ENCODE measurements around the gene PANK2. TPM values are rescaled to one million over a fixed set of nuclear protein-coding genes. Genes with fewer than 3 reads are reported as not detected.

PANK2 gene
- total and polyA plus RNA-seq, 2 experiments from 2014 or later, result 24.1 to 33.4 TPM

DNA sequence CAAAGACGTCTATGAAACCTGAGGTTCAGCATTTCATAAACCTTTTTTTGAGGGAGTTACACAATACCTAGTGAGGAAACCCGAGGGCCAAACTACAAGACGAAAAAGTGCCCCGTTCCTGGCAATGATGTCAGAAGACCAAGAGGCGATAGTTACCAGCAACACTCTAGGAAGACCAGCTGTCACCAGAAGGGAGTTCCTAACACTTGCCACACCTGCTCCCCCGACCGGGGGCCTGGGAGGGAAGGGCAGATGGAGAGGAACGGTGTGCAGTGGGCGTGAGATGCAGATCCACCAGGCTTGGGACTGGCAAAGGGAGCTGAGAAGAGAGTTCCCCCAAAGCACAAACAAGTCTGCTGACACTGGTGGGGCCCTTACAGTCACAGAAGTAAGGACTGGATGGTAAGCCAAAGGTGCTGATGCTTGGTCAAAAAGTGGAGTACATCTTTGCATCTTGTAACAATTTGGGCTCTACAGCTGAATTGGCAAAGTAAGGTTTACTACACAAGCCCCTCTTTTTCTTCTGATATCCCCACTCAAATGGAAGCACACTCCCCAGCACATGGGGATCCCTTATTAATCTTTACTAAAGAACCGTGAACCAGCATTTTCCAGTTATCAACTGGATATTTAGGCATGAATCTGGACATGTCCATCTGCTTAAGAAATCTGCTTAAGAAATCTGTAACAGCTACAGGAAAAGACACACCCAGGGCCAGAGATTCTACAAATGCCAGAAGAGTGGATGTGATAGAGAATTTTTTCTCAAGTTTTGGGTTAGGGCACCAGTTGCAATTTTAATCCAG is 38.5 kb downstream of the PANK2 start:
- H3K4me1 ChIP-seq (ENCODE audit: low read depth), result peaks cover 28% of the 10 kb centered on the region

DNA sequence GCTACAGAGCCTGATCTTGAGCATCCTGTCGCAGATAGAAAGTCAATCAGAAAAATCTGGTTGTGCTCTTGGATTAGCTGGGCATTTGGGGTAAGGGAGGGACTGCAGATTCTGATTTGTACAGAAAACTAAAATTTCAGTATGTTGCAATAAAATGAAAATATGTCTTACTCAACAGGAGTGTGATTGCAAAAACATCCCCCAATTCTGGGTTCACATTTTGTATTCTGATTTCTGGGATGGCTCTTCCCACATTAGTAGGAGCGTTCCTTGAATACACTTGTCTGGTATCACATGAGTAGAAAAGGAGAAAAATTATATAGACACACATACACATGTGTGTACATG is 40.5 kb downstream of the PANK2 start:
- Histone ChIP-seq H3K4me3 (no peak overlapping the region), H3K4me1 (ENCODE audit: low read depth) (peaks cover 26% of the 10 kb centered on the region)
- TF ChIP-seq, protein P1, sequence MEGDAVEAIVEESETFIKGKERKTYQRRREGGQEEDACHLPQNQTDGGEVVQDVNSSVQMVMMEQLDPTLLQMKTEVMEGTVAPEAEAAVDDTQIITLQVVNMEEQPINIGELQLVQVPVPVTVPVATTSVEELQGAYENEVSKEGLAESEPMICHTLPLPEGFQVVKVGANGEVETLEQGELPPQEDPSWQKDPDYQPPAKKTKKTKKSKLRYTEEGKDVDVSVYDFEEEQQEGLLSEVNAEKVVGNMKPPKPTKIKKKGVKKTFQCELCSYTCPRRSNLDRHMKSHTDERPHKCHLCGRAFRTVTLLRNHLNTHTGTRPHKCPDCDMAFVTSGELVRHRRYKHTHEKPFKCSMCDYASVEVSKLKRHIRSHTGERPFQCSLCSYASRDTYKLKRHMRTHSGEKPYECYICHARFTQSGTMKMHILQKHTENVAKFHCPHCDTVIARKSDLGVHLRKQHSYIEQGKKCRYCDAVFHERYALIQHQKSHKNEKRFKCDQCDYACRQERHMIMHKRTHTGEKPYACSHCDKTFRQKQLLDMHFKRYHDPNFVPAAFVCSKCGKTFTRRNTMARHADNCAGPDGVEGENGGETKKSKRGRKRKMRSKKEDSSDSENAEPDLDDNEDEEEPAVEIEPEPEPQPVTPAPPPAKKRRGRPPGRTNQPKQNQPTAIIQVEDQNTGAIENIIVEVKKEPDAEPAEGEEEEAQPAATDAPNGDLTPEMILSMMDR (IDR thresholded peaks at IDR 0.05; ENCODE audit: low read depth, low read length), result no peak

More for the DNA sequence above, 38.5 kb downstream of the PANK2 start:
- no peaks in the 10 kb centered on the region for H3K9me3 ChIP-seq (ENCODE audit: low read depth)
- no peak overlapping the region for H3K4me3 ChIP-seq
- no peaks in the 10 kb centered on the region for H3K27me3 ChIP-seq
- H3K36me3 ChIP-seq, result peaks cover 8% of the 10 kb centered on the region
- peak overlapping the region; percentile 52 for H3K27ac ChIP-seq
- peak in 1 of 2 donors; percentile 80 for DNase-seq (ENCODE audit: low read depth in 1 of 2, low spot score in 1 of 2)
- TF ChIP-seq, protein P1 (IDR thresholded peaks at IDR 0.05; ENCODE audit: low read depth, low read length), result no peak

DNA sequence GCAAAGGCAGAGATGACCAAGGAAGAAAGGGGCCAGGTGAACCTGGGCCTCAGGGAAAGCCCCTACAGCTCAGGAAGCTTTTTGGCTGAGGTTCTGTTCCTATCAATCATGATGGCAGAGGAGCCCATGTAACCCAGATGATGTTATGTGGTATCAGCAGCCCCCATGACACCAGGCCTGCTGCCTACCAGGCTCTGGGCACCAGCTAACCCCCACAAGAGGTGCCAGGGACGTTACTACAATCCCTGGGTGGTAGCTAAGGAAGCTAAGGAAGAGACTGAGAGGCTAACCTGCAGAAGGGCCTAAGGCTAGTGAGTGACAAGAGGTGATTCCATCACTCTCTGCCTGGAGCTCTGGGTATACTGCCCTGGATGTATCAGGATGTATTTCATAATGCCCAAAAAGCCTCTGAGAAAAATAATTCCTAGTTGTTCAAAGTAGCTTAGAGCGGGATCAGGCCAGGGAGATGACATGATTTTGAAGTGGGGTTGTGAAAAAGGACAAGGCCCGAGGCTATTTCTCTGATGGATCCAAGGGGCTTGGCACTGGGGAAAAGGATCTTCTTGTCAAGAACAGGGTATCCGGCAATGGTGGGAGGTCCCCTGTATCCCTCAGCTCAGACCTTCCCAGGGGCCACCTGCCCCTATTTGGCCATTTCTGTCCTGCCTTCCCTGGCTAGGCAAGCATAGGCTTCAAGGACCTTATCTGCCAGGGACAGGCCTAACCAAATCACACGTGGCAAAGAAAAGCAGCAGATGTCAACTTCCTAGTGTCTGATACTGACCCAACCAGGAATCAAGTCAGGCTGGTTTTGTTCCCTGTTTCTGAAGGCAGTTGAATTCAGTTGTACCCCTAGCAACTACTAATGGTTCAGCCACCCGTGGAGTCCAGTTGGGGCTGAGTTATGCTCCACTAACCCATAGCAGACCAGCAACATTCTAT is 41.3 kb downstream of the PANK2 start:
- Histone ChIP-seq H3K4me1 (ENCODE audit: low read depth) (peaks cover 35% of the 10 kb centered on the region), H3K27me3 (no peaks in the 10 kb centered on the region), H3K4me3 (no peak overlapping the region), H3K36me3 (peaks cover 5% of the 10 kb centered on the region), H3K27ac (peak overlapping the region; percentile 62), H3K9me3 (ENCODE audit: low read depth) (no peaks in the 10 kb centered on the region)
- TF ChIP-seq, protein P1 (IDR thresholded peaks at IDR 0.05; ENCODE audit: low read depth, low read length), result no peak
- DNase-seq (ENCODE audit: low read depth in 1 of 2, low spot score in 1 of 2), result no peak

More for the DNA sequence above, 40.5 kb downstream of the PANK2 start:
- Histone ChIP-seq H3K9me3 (ENCODE audit: low read depth) (no peaks in the 10 kb centered on the region), H3K27me3 (no peaks in the 10 kb centered on the region), H3K36me3 (peaks cover 7% of the 10 kb centered on the region), H3K27ac (peak overlapping the region; percentile 62)
- peak in 1 of 2 donors; percentile 31 for DNase-seq (ENCODE audit: low read depth in 1 of 2, low spot score in 1 of 2)

DNA sequence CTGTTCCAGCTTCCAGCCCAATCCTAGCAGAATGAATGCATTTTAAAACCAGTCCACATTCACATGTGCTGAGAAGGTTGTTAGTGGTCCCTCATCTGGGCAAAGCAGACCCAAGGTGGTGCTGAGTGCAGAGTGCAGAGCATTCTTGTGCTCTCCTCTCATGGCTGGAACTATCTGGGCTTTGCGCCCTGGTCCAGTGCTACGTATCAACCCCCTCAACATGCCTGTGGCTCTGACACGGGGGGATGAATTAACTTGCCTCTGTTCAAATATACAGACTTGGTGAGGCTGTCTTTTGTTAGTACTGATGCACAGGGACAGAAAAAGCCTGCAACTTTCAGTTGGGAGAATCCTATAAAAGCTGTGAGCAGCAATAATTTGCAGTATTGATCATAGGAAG is 42.5 kb downstream of the PANK2 start:
- TF ChIP-seq, protein P1 (IDR thresholded peaks at IDR 0.05; ENCODE audit: low read depth, low read length), result no peak
- H3K27ac ChIP-seq, result no peak overlapping the region
- H3K9me3 ChIP-seq (ENCODE audit: low read depth), result no peaks in the 10 kb centered on the region
- no peak overlapping the region for H3K4me3 ChIP-seq
- DNase-seq (ENCODE audit: low read depth in 1 of 2, low spot score in 1 of 2), result no peak
- no peaks in the 10 kb centered on the region for H3K27me3 ChIP-seq
- H3K36me3 ChIP-seq, result peaks cover 5% of the 10 kb centered on the region
- peaks cover 36% of the 10 kb centered on the region for H3K4me1 ChIP-seq (ENCODE audit: low read depth)

DNA sequence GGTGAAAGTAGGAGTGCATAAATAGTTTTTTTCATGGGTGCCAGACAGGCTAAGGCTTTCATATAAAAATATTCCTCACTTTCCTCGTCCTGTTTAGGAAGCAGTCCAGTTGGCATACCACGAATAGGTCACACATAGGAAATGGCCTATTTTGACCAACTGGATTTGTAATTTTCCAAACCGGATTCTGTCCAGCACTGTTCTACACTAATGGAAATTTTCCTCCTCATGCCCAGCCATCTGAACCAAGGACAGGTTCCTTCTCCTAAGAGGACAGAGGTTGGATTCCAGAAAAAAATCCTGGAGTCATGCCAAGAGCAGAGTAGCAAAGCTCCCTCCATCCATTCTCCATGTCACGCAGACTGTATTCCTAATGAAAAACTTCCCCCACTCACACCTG is 43.1 kb downstream of the PANK2 start:
- Histone ChIP-seq H3K27ac (no peak overlapping the region), H3K4me1 (ENCODE audit: low read depth) (peaks cover 34% of the 10 kb centered on the region), H3K4me3 (no peak overlapping the region), H3K36me3 (peaks cover 5% of the 10 kb centered on the region), H3K27me3 (no peaks in the 10 kb centered on the region), H3K9me3 (ENCODE audit: low read depth) (no peaks in the 10 kb centered on the region)
- TF ChIP-seq, protein P1 (IDR thresholded peaks at IDR 0.05; ENCODE audit: low read depth, low read length), result no peak
- peak in 1 of 2 donors; percentile 30 for DNase-seq (ENCODE audit: low read depth in 1 of 2, low spot score in 1 of 2)

Measured in cardiac muscle cell (in vitro differentiated cells and primary cell).